Mesenchymal stem cell (in vitro differentiated cells and primary cell): Measurements from ENCODE around the gene OGA.

Experiments
- DNase-seq: peaks from one replicate; pipeline ENCODE4 v3.0.0-alpha.2; 2013
- H2AFZ ChIP-seq: one replicate; pipeline ENCODE4 v1.6.1; 2013; ENCODE audit warnings: low read depth, mild to moderate bottlenecking, control low read depth, inconsistent platforms, low read length, moderate library complexity
- H2AK5ac ChIP-seq: 2 replicates; pipeline ENCODE4 v1.6.1; 2013; ENCODE audit warnings: low read length, moderate library complexity, mild to moderate bottlenecking, inconsistent platforms; ENCODE audit not compliant: severe bottlenecking
- H2BK120ac ChIP-seq: one replicate; pipeline ENCODE4 v1.6.1; 2013; ENCODE audit warnings: low read depth, mild to moderate bottlenecking, inconsistent platforms, low read length, moderate library complexity
- H2BK12ac ChIP-seq, 2 experiments: one replicate each; pipeline ENCODE4 v1.6.1; 2013; ENCODE audit warnings: inconsistent platforms in 2 of 2, low read length in 2 of 2, mild to moderate bottlenecking in 2 of 2, moderate library complexity in 2 of 2, control low read depth in 1 of 2
- H2BK15ac ChIP-seq: one replicate; pipeline ENCODE4 v1.6.1; 2013; ENCODE audit warnings: mild to moderate bottlenecking, low read depth, inconsistent platforms; ENCODE audit not compliant: poor library complexity, severe bottlenecking
- H2BK5ac ChIP-seq: 2 replicates; pipeline ENCODE4 v1.6.1; 2013; ENCODE audit warnings: low read depth, mild to moderate bottlenecking, low read length, control low read depth, inconsistent platforms; ENCODE audit not compliant: poor library complexity, severe bottlenecking
- H3K14ac ChIP-seq, 2 experiments: one replicate each; pipeline ENCODE4 v1.6.1; 2013; ENCODE audit warnings: inconsistent platforms in 2 of 2, low read length in 2 of 2, control low read depth in 1 of 2, mild to moderate bottlenecking in 1 of 2, moderate library complexity in 1 of 2
- H3K18ac ChIP-seq, 2 experiments: one replicate each; pipeline ENCODE4 v1.6.1; 2013; ENCODE audit warnings: inconsistent platforms in 2 of 2, low read length in 2 of 2, control low read depth in 1 of 2, low read depth in 1 of 2, mild to moderate bottlenecking in 1 of 2
- H3K23ac ChIP-seq, 2 experiments: one replicate each; pipeline ENCODE4 v1.6.1; 2013; ENCODE audit warnings: inconsistent platforms in 2 of 2, low read length in 2 of 2, mild to moderate bottlenecking in 2 of 2, moderate library complexity in 2 of 2, control low read depth in 1 of 2
- H3K27ac ChIP-seq: 2 replicates; pipeline ENCODE4 v1.5.1; 2013; ENCODE audit warnings: mild to moderate bottlenecking, moderate library complexity, low read length, control low read depth, inconsistent platforms; ENCODE audit not compliant: poor library complexity, severe bottlenecking
- H3K27me3 ChIP-seq, 2 experiments: 2 replicates each; pipeline versions ENCODE4 v1.6.1 to v1.7.0; 2013; ENCODE audit warnings: low read length in 2 of 2, mild to moderate bottlenecking in 2 of 2, moderate library complexity in 2 of 2, control low read depth in 1 of 2, inconsistent platforms in 1 of 2; ENCODE audit not compliant: control insufficient read depth in 1 of 2, insufficient read depth in 1 of 2
- H3K36me3 ChIP-seq, 2 experiments: 2 replicates each; pipeline versions ENCODE4 v1.6.1 to v1.7.0; 2013; ENCODE audit warnings: low read length in 2 of 2, control low read depth in 1 of 2, inconsistent platforms in 1 of 2, low read depth in 1 of 2, mild to moderate bottlenecking in 1 of 2; ENCODE audit not compliant: insufficient read depth in 2 of 2, control insufficient read depth in 1 of 2
- H3K4ac ChIP-seq, 2 experiments: one replicate each; pipeline ENCODE4 v1.6.1; 2013; ENCODE audit warnings: inconsistent platforms in 2 of 2, low read length in 2 of 2, mild to moderate bottlenecking in 2 of 2, moderate library complexity in 2 of 2, control low read depth in 1 of 2, low read depth in 1 of 2
- H3K4me1 ChIP-seq: 2 replicates; pipeline ENCODE4 v1.6.1; 2013; ENCODE audit warnings: low read depth, low read length, control low read depth; ENCODE audit not compliant: control insufficient read depth, insufficient read depth
- H3K4me2 ChIP-seq: 2 replicates; pipeline ENCODE4 v1.6.1; 2013; ENCODE audit warnings: low read length, mild to moderate bottlenecking, inconsistent platforms; ENCODE audit not compliant: poor library complexity, severe bottlenecking
- H3K4me3 ChIP-seq, 2 experiments: 2 replicates each; pipeline versions ENCODE4 v1.5.1 to v1.7.0; 2013; ENCODE audit warnings: low read length in 2 of 2, mild to moderate bottlenecking in 2 of 2, control low read depth in 1 of 2, low read depth in 1 of 2; ENCODE audit not compliant: insufficient read depth in 1 of 2
- H3K79me1 ChIP-seq: replicated peaks from 2 replicates; pipeline ENCODE4 v1.6.1; 2013; ENCODE audit warnings: mild to moderate bottlenecking, control low read depth, low read length, inconsistent platforms; ENCODE audit not compliant: poor library complexity, severe bottlenecking
- H3K9ac ChIP-seq: 2 replicates; pipeline ENCODE4 v1.7.0; 2013; ENCODE audit warnings: mild to moderate bottlenecking, low read length, moderate library complexity
- H3K9me3 ChIP-seq: 2 replicates; pipeline ENCODE4 v1.7.0; 2013; ENCODE audit warnings: mild to moderate bottlenecking, low read length; ENCODE audit not compliant: control insufficient read depth
- H4K8ac ChIP-seq: one replicate; pipeline ENCODE4 v1.6.1; 2013; ENCODE audit warnings: inconsistent platforms, mild to moderate bottlenecking, low read length, moderate library complexity
- H4K91ac ChIP-seq: one replicate; pipeline ENCODE4 v1.6.1; 2013; ENCODE audit warnings: mild to moderate bottlenecking, low read length, inconsistent platforms
- WGBS: methylation state at CpG from one replicate; pipeline ENCODE4 v1.1.7; 2013; ENCODE audit warnings: mixed read lengths; 5-methylcytosine and 5-hydroxymethylcytosine counted together

The OGA gene

GRCh38 chr10:101780187-101780817, 37.9 kb downstream of the OGA start:
- H2AK5ac ChIP-seq = no peak overlapping the region
- peaks cover 49% of the 10 kb centered on the region for H3K4me1 ChIP-seq
- H3K27ac ChIP-seq = no peak overlapping the region
- H4K91ac ChIP-seq = no peak overlapping the region
- peak overlapping the region; percentile 52 for H3K9ac ChIP-seq
- H3K27me3 ChIP-seq = peaks cover 27 to 35% of the 10 kb centered on the region in 2 experiments
- 27% methylated on average over 13 of the region's 17 CpGs for WGBS
- H3K4ac ChIP-seq = no peak overlapping the region
- peak overlapping the region; percentile 20 for H3K4me2 ChIP-seq
- H2AFZ ChIP-seq = no peak overlapping the region
- H2BK12ac ChIP-seq = no peak overlapping the region
- no peak overlapping the region for H2BK15ac ChIP-seq
- no peak for DNase-seq
- H3K23ac ChIP-seq = no peak overlapping the region
- peak overlapping the region; percentile 2 to 78 for H3K4me3 ChIP-seq
- H2BK120ac ChIP-seq = no peak overlapping the region
- no peak overlapping the region for H4K8ac ChIP-seq
- peak overlapping the region in 1 of 2 experiments; percentile 2 for H3K18ac ChIP-seq
- peaks cover 15% of the 10 kb centered on the region for H3K79me1 ChIP-seq
- no peak overlapping the region for H2BK5ac ChIP-seq
- H3K14ac ChIP-seq = no peak overlapping the region
- peaks cover 21 to 30% of the 10 kb centered on the region in 2 experiments for H3K36me3 ChIP-seq
- no peaks in the 10 kb centered on the region for H3K9me3 ChIP-seq

- Histone ChIP-seq H3K27me3 (peaks cover 33 to 41% of the 10 kb centered on the region in 2 experiments), H4K91ac (no peak overlapping the region), H2BK120ac (no peak overlapping the region), H3K36me3 (peaks cover 15 to 30% of the 10 kb centered on the region in 2 experiments), H2BK12ac (no peak overlapping the region), H2BK15ac (peak overlapping the region; percentile 70), H3K9me3 (no peaks in the 10 kb centered on the region), H2BK5ac (no peak overlapping the region), H3K4ac (no peak overlapping the region), H3K9ac (peak overlapping the region; percentile 52), H3K4me3 (peak overlapping the region; percentile 21 to 78), H3K4me2 (peak overlapping the region; percentile 79), H2AK5ac (no peak overlapping the region), H2AFZ (no peak overlapping the region), H3K27ac (no peak overlapping the region), H3K18ac (peak overlapping the region in 1 of 2 experiments; percentile 2), H3K23ac (no peak overlapping the region), H4K8ac (no peak overlapping the region), H3K79me1 (peaks cover 15% of the 10 kb centered on the region), H3K14ac (no peak overlapping the region), H3K4me1 (peaks cover 51% of the 10 kb centered on the region)
- DNase-seq = peak; percentile 70
- WGBS = 2% methylated on average over 47 of the region's 51 CpGs
These were observed 38.6 kb downstream of the OGA start for GRCh38 chr10:101779544-101780186.

DNA sequence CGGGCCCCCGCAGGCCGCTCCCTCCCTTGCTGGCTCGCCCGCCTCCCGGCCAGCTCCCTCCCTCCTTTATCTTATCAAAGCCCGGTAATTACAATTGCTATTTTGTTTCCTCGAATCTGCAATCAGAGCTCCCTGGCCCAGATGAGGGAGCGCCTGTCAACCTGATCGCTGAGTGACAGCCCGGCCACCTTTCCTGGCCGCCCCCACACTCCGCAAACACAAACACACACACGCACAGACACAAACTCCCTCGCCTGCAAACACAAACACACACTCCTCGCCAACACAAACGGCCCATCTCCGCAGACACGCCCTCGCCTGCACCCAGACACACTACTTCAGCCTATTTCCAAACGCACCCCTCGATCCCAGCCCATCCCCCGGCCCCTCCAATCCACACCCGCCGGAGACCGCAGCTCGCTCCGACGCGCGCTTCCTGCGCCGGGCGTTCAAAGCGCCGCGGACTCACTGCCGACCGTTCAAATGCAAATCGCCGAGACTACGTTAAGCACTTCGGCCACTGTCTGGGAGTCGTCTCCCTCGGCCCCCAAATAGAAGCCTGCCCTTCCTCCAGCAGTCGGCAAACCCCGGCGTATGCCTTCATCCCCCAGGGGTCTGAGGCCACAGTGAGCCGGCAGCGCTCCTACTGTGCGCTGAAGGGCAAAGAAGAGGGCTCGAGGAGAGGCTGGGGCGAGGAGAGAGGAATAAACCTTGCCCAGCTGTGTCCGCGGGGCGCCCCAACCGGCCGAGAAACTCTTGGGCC, 39.3 kb downstream of the OGA start:
- Histone ChIP-seq H3K27ac (no peak overlapping the region), H2BK12ac (no peak overlapping the region), H2AK5ac (no peak overlapping the region), H3K4me3 (peak overlapping the region; percentile 27 to 78), H3K9me3 (no peaks in the 10 kb centered on the region), H2AFZ (no peak overlapping the region), H3K4ac (no peak overlapping the region), H4K8ac (peak overlapping the region; percentile 53), H2BK120ac (no peak overlapping the region), H2BK5ac (no peak overlapping the region), H3K4me2 (peak overlapping the region; percentile 79), H3K79me1 (peaks cover 15% of the 10 kb centered on the region), H3K18ac (no peak overlapping the region), H4K91ac (no peak overlapping the region), H3K9ac (peak overlapping the region; percentile 52), H3K14ac (no peak overlapping the region), H3K4me1 (peaks cover 53% of the 10 kb centered on the region), H2BK15ac (peak overlapping the region; percentile 70), H3K36me3 (peaks cover 8 to 30% of the 10 kb centered on the region in 2 experiments), H3K23ac (no peak overlapping the region), H3K27me3 (peaks cover 40 to 48% of the 10 kb centered on the region in 2 experiments)
- 2% methylated on average over 58 of the region's 58 CpGs for WGBS
- DNase-seq = peak; percentile 68
